Neural cell (in vitro differentiated cells): ENCODE measurements around the gene BNIP5.
A peak's percentile ranks its signal among the peaks of the same experiment; 100 is the strongest.

ENCODE experiments used
- MXI1 ChIP-seq: fragments of 450-650 bp; conservative IDR thresholded peaks from 2 replicates; pipeline ENCODE4 v1.6.1; 2014; ENCODE audit warnings: antibody characterized with exemption, mild to moderate bottlenecking; ENCODE audit not compliant: poor library complexity, severe bottlenecking
- POLR2AphosphoS5 ChIP-seq: IDR thresholded peaks from 2 replicates; pipeline ENCODE4 v1.6.1; 2012
- SMC3 ChIP-seq: fragments of 450-650 bp; conservative IDR thresholded peaks from 2 replicates; pipeline ENCODE4 v1.6.1; 2014; ENCODE audit warnings: antibody characterized with exemption, mild to moderate bottlenecking, moderate library complexity; ENCODE audit not compliant: poor library complexity
- TF ChIP-seq, protein P1 (sequence below): fragments of 450-650 bp; IDR thresholded peaks from 2 replicates; pipeline ENCODE4 v1.5.1; 2014; ENCODE audit warnings: antibody characterized with exemption, mild to moderate bottlenecking, moderate library complexity; ENCODE audit not compliant: poor library complexity, severe bottlenecking
- TF ChIP-seq, protein P2 (sequence below): IDR thresholded peaks from 2 replicates; pipeline ENCODE4 v1.6.1; 2012; ENCODE audit warnings: borderline replicate concordance

DNA sequence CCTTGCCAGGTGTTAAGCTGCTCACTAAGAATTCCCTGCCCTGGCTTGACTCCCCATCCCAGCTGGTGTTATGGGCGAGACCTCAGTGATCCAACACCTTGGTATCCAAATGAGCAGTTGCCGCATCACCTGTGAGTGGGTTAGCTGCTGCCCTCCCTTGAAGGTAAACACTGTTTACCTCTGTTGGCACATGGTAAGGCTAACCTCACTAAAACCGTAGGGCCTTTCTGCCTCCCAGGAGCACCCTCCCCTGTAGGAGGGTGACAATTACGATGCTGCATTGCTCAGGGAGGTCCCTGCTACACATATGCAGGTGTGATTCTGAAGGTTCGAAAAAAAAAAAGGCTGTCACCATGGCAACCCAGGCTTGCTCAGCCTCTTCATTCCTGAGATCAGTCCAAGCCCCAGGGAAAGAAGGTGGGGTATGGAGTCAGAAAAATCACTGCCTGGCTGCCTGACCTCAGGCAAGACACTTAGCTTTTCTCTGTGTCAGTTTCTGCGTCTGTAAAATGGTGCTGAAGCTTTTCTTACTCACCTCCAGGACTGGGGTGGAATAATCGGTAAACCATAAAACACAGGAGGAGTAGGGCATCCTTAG lies 47.3 kb downstream of the BNIP5 start:
- TF ChIP-seq SMC3 (peak; percentile 53), POLR2AphosphoS5 (peak; percentile 45), MXI1 (peak; percentile 49)
- TF ChIP-seq, protein P1, sequence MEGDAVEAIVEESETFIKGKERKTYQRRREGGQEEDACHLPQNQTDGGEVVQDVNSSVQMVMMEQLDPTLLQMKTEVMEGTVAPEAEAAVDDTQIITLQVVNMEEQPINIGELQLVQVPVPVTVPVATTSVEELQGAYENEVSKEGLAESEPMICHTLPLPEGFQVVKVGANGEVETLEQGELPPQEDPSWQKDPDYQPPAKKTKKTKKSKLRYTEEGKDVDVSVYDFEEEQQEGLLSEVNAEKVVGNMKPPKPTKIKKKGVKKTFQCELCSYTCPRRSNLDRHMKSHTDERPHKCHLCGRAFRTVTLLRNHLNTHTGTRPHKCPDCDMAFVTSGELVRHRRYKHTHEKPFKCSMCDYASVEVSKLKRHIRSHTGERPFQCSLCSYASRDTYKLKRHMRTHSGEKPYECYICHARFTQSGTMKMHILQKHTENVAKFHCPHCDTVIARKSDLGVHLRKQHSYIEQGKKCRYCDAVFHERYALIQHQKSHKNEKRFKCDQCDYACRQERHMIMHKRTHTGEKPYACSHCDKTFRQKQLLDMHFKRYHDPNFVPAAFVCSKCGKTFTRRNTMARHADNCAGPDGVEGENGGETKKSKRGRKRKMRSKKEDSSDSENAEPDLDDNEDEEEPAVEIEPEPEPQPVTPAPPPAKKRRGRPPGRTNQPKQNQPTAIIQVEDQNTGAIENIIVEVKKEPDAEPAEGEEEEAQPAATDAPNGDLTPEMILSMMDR: no peak
- TF ChIP-seq, protein P2, sequence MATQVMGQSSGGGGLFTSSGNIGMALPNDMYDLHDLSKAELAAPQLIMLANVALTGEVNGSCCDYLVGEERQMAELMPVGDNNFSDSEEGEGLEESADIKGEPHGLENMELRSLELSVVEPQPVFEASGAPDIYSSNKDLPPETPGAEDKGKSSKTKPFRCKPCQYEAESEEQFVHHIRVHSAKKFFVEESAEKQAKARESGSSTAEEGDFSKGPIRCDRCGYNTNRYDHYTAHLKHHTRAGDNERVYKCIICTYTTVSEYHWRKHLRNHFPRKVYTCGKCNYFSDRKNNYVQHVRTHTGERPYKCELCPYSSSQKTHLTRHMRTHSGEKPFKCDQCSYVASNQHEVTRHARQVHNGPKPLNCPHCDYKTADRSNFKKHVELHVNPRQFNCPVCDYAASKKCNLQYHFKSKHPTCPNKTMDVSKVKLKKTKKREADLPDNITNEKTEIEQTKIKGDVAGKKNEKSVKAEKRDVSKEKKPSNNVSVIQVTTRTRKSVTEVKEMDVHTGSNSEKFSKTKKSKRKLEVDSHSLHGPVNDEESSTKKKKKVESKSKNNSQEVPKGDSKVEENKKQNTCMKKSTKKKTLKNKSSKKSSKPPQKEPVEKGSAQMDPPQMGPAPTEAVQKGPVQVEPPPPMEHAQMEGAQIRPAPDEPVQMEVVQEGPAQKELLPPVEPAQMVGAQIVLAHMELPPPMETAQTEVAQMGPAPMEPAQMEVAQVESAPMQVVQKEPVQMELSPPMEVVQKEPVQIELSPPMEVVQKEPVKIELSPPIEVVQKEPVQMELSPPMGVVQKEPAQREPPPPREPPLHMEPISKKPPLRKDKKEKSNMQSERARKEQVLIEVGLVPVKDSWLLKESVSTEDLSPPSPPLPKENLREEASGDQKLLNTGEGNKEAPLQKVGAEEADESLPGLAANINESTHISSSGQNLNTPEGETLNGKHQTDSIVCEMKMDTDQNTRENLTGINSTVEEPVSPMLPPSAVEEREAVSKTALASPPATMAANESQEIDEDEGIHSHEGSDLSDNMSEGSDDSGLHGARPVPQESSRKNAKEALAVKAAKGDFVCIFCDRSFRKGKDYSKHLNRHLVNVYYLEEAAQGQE: peak; percentile 62
